Stimulated activated naive CD8-positive, alpha-beta T cell treated with anti-CD3 and anti-CD28 coated beads, Interleukin-15, Interleukin-2, amounts not matched to agents 100 ng/mL and 50 ng/mL, for 24 hours (primary cell): ENCODE data around the gene NOD1.

Source experiments
- H3K27ac Mint-ChIP-seq: one replicate; pipeline ENCODE4 v1.8.0; 2021; ENCODE audit warnings: mild to moderate bottlenecking, mixed read lengths
- H3K27me3 Mint-ChIP-seq: one replicate; pipeline ENCODE4 v1.8.0; 2021; ENCODE audit warnings: mixed read lengths
- H3K36me3 Mint-ChIP-seq: one replicate; pipeline ENCODE4 v1.8.0; 2021; ENCODE audit warnings: low read depth, mixed read lengths
- H3K4me1 Mint-ChIP-seq: one replicate; pipeline ENCODE4 v1.8.0; 2021; ENCODE audit warnings: low read depth, mixed read lengths
- H3K4me3 Mint-ChIP-seq: one replicate; pipeline ENCODE4 v1.8.0; 2021; ENCODE audit warnings: mild to moderate bottlenecking, mixed read lengths
- H3K9me3 Mint-ChIP-seq: one replicate; pipeline ENCODE4 v1.8.0; 2021; ENCODE audit warnings: mixed read lengths

NOD1 gene

GRCh38 chr7:30450983-30451497 lies 27.5 kb downstream of the NOD1 start:
- Mint-ChIP-seq H3K4me1 (peaks cover 2% of the 10 kb centered on the region), H3K4me3 (no peak overlapping the region), H3K27ac (no peak overlapping the region), H3K9me3 (no peaks in the 10 kb centered on the region), H3K36me3 (peaks cover 35% of the 10 kb centered on the region), H3K27me3 (no peaks in the 10 kb centered on the region)

GRCh38 chr7:30450240-30450982 lies 28.2 kb downstream of the NOD1 start:
- H3K36me3 Mint-ChIP-seq: peaks cover 34% of the 10 kb centered on the region

GRCh38 chr7:30448461-30449189 lies 30.0 kb downstream of the NOD1 start:
- H3K36me3 Mint-ChIP-seq: peaks cover 23% of the 10 kb centered on the region
- no peaks in the 10 kb centered on the region for H3K9me3 Mint-ChIP-seq
- H3K4me1 Mint-ChIP-seq: peaks cover 4% of the 10 kb centered on the region
- H3K27me3 Mint-ChIP-seq: no peaks in the 10 kb centered on the region
- no peak overlapping the region for H3K4me3 Mint-ChIP-seq
- no peak overlapping the region for H3K27ac Mint-ChIP-seq

More at GRCh38 chr7:30450240-30450982, 28.2 kb downstream of the NOD1 start:
- H3K27ac Mint-ChIP-seq: no peak overlapping the region
- no peaks in the 10 kb centered on the region for H3K27me3 Mint-ChIP-seq
- peaks cover 4% of the 10 kb centered on the region for H3K4me1 Mint-ChIP-seq
- H3K4me3 Mint-ChIP-seq: no peak overlapping the region
- H3K9me3 Mint-ChIP-seq: no peaks in the 10 kb centered on the region

- Mint-ChIP-seq H3K27me3 (no peaks in the 10 kb centered on the region), H3K27ac (no peak overlapping the region), H3K9me3 (no peaks in the 10 kb centered on the region), H3K36me3 (peaks cover 19% of the 10 kb centered on the region), H3K4me1 (peaks cover 4% of the 10 kb centered on the region), H3K4me3 (no peak overlapping the region)
These were observed 31.1 kb downstream of the NOD1 start for GRCh38 chr7:30447466-30447865.

- H3K9me3 Mint-ChIP-seq: no peaks in the 10 kb centered on the region
- peaks cover 19% of the 10 kb centered on the region for H3K36me3 Mint-ChIP-seq
- H3K27me3 Mint-ChIP-seq: no peaks in the 10 kb centered on the region
- H3K4me3 Mint-ChIP-seq: no peak overlapping the region
- H3K27ac Mint-ChIP-seq: peak overlapping the region; percentile 78
- H3K4me1 Mint-ChIP-seq: peaks cover 4% of the 10 kb centered on the region
These were observed 32.3 kb downstream of the NOD1 start for GRCh38 chr7:30446266-30446665.

- Mint-ChIP-seq H3K4me3 (no peak overlapping the region), H3K4me1 (peaks cover 4% of the 10 kb centered on the region), H3K9me3 (no peaks in the 10 kb centered on the region), H3K27ac (peak overlapping the region; percentile 78), H3K27me3 (no peaks in the 10 kb centered on the region), H3K36me3 (peaks cover 19% of the 10 kb centered on the region)
These were observed 32.8 kb downstream of the NOD1 start for GRCh38 chr7:30445770-30446169.

- H3K4me3 Mint-ChIP-seq: no peak overlapping the region
- peaks cover 42% of the 10 kb centered on the region for H3K36me3 Mint-ChIP-seq
- H3K27me3 Mint-ChIP-seq: no peaks in the 10 kb centered on the region
- H3K27ac Mint-ChIP-seq: no peak overlapping the region
- peaks cover 18% of the 10 kb centered on the region for H3K4me1 Mint-ChIP-seq
- H3K9me3 Mint-ChIP-seq: no peaks in the 10 kb centered on the region
These were observed 40.6 kb downstream of the NOD1 start for GRCh38 chr7:30437823-30438574.

GRCh38 chr7:30436518-30436917 lies 42.1 kb downstream of the NOD1 start:
- Mint-ChIP-seq H3K27me3 (no peaks in the 10 kb centered on the region), H3K27ac (no peak overlapping the region), H3K36me3 (peaks cover 51% of the 10 kb centered on the region), H3K9me3 (no peaks in the 10 kb centered on the region), H3K4me1 (peaks cover 23% of the 10 kb centered on the region), H3K4me3 (no peak overlapping the region)

- no peaks in the 10 kb centered on the region for H3K9me3 Mint-ChIP-seq
- H3K27ac Mint-ChIP-seq: no peak overlapping the region
- no peaks in the 10 kb centered on the region for H3K27me3 Mint-ChIP-seq
- H3K4me3 Mint-ChIP-seq: no peak overlapping the region
- peaks cover 27% of the 10 kb centered on the region for H3K4me1 Mint-ChIP-seq
- peaks cover 51% of the 10 kb centered on the region for H3K36me3 Mint-ChIP-seq
These were observed 42.5 kb downstream of the NOD1 start for GRCh38 chr7:30436046-30436445.

- Mint-ChIP-seq H3K9me3 (no peaks in the 10 kb centered on the region), H3K27ac (peak overlapping the region; percentile 7), H3K4me3 (no peak overlapping the region), H3K36me3 (peaks cover 51% of the 10 kb centered on the region), H3K4me1 (peaks cover 30% of the 10 kb centered on the region), H3K27me3 (no peaks in the 10 kb centered on the region)
These were observed 44.3 kb downstream of the NOD1 start for GRCh38 chr7:30434140-30434799.

- Mint-ChIP-seq H3K27me3 (no peaks in the 10 kb centered on the region), H3K4me1 (peaks cover 30% of the 10 kb centered on the region), H3K9me3 (no peaks in the 10 kb centered on the region), H3K36me3 (peaks cover 49% of the 10 kb centered on the region), H3K27ac (no peak overlapping the region), H3K4me3 (no peak overlapping the region)
These were observed 45.1 kb downstream of the NOD1 start for GRCh38 chr7:30433506-30433905.

- Mint-ChIP-seq H3K9me3 (no peaks in the 10 kb centered on the region), H3K4me3 (no peak overlapping the region), H3K27me3 (no peaks in the 10 kb centered on the region), H3K27ac (no peak overlapping the region), H3K36me3 (peaks cover 48% of the 10 kb centered on the region), H3K4me1 (peaks cover 30% of the 10 kb centered on the region)
These were observed 45.5 kb downstream of the NOD1 start for GRCh38 chr7:30433082-30433481.

GRCh38 chr7:30430777-30431176 lies 47.8 kb downstream of the NOD1 start:
- Mint-ChIP-seq H3K36me3 (peaks cover 50% of the 10 kb centered on the region), H3K4me3 (no peak overlapping the region), H3K27ac (no peak overlapping the region), H3K27me3 (no peaks in the 10 kb centered on the region), H3K4me1 (peaks cover 30% of the 10 kb centered on the region), H3K9me3 (no peaks in the 10 kb centered on the region)

GRCh38 chr7:30430276-30430675 lies 48.3 kb downstream of the NOD1 start:
- no peak overlapping the region for H3K4me3 Mint-ChIP-seq
- H3K4me1 Mint-ChIP-seq: peaks cover 29% of the 10 kb centered on the region
- no peak overlapping the region for H3K27ac Mint-ChIP-seq
- H3K36me3 Mint-ChIP-seq: peaks cover 55% of the 10 kb centered on the region
- no peaks in the 10 kb centered on the region for H3K27me3 Mint-ChIP-seq
- no peaks in the 10 kb centered on the region for H3K9me3 Mint-ChIP-seq
